Stimulated activated CD8-positive, alpha-beta memory T cell treated with anti-CD3 and anti-CD28 coated beads, Interleukin-2, amount 100 ng/mL, for 1 hour (primary cell): ENCODE data around the gene ZW10.
"Not testable (repeated sequence)": the region's sequence is repeated elsewhere in the genome, so short reads cannot be mapped to it uniquely, and the experiment has no call there.

Experiments
- DNase-seq, 2 donors: peaks; one replicate each; pipeline ENCODE4 v3.0.0-alpha.2; 2020; ENCODE audit warnings: low read depth in 2 of 2

Gene ZW10

DNA sequence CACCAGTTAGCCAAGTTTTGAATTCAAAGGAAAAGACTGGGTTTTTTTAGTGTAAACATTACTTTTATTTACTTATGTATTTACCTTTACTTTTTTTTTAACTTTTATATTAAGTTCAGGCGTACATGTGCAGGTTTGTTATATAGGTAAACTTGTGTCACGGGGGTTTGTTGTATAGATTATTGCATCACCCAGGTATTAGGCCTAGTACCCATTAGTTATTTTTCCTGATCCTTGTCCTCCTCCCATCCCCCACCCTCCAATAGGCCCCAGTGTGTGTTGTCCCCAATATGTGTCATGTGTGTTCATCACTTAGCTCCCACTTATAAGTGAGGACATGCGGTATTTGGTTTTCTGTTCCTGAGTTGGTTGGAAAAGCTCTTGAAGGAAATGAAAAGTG, 20.6 kb downstream of the ZW10 start:
- no peak for DNase-seq

DNA sequence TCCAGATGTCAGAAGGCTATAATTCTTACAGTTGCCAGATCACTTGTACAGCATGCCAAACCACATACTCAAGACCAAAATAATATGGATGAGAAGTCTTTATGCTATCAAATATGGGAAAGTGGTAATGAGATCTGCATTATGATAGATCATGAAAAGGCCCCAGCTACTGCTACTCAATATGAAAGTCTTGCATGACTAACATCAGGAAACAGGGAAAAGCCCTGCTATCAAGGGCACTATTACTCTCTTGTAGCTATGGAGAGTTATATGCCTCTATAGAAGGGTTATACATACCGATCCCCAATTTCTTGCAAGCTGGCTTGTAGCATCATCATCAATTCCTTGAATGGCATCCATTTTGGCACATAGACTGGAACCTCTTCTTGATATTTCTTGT, 37.2 kb downstream of the ZW10 start:
- DNase-seq, result no peak

GRCh38 chr11:113732092-113732491, 41.4 kb downstream of the ZW10 start:
- DNase-seq, result no peak

DNA sequence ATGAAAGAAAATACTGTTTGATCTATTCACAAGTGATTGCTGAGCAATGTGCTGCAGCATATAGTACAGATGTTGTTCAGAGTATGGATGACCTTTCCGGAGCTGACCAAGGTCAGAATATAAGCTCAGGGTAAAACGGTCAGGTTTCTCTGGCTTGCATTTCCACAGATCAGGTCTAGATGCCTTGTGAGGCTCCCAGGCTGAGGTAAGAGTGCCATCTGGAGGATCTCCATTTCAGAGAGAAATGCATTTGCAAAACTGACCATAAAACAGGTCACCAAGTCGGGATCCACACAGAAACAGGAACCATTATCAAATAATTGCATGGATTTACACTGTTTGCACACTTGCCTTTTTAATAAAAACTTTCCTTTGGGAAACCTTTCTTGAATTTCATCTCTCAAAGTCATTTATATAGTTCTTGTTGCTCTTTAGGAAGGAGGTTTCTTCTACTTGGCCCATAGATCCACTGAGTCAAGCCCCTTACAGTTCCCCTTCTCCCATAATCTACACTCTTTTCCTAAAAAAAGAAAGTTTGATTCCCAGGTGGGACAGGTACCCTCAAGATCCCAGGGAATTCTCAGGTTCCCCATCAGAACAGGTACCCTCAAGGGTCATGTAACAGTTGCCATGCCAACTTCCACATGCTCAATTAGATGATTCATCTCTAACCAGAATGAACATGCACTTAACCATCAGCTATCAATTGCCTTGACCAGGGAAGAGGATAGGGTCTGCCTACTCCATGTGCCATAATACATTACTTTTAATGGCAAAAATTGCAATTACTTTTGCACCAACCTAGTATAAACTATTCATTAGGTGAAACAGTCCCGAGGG, 42.4 kb downstream of the ZW10 start:
- DNase-seq, result no peak

GRCh38 chr11:113729456-113729855, 44.0 kb downstream of the ZW10 start:
- DNase-seq, result no peak

DNA sequence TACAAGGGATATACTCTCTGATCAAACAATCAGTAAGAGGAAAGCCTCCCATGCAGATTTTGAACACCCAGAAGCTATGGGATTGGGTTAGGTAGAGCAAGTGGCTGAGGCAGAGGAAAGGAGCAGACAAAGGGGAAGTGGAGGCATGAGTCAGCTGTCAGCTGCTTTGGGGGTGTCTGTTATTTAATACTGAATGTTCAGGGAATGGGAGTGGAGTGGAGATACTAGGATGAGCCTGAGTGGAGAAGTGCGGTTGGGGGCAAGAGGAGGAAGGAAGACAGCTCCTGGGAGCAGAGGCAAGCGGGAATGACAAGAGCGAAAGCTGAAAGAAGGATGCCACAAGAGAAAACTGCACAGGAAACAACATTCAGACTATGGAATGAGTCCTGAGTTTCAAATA, 44.7 kb downstream of the ZW10 start:
- no peak for DNase-seq

DNA sequence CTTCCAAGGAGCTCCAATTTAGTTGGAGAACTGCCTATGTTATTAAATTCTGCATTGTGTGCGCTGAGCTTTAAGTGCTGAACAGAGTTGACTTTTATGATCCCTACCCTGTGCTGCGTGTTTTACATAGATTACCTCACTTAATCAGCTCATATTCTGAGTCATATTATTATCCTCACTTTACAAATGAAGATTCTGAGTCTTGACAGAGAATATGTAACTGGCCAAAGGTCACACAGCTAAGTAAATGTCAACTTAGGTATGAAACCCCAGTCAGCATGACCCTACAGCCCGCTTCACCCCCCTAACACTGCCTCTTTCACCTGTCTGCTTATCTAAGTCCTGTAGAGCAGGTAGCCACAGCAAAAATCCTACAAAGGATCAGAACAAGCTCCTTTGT, 47.6 kb downstream of the ZW10 start:
- DNase-seq, result no peak

GRCh38 chr11:113725407-113725806, 48.1 kb downstream of the ZW10 start:
- DNase-seq, result no peak

- no peak for DNase-seq
Observed at GRCh38 chr11:113724778-113725177, 48.7 kb downstream of the ZW10 start.

GRCh38 chr11:113723787-113724186, 49.7 kb downstream of the ZW10 start:
- no peak for DNase-seq

- DNase-seq, result no peak
Observed at GRCh38 chr11:113722934-113723333, 50.6 kb downstream of the ZW10 start.

- DNase-seq, result no peak
Observed at GRCh38 chr11:113722221-113722620, 51.3 kb downstream of the ZW10 start.

- DNase-seq, result no peak
Observed at GRCh38 chr11:113721462-113722066, 51.9 kb downstream of the ZW10 start.

DNA sequence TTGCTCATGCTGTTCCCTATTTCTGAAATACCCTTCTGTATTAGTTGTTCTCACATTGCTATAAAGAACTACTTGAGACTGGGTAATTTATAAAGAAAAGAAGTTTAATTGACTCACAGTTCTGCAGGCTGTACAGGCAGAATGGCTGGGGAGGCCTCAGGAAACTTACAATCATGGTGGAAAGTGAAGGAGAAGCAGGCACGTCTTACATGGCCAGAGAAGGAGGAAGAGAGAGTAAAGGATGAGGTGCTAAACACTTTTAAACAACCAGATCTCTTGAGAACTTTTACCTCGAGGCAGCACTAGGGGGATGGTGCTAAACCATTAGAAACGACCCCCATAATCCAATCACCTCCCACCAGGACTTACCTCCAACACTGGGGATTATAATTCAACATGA, 53.0 kb downstream of the ZW10 start:
- not testable (repeated sequence) for DNase-seq

DNA sequence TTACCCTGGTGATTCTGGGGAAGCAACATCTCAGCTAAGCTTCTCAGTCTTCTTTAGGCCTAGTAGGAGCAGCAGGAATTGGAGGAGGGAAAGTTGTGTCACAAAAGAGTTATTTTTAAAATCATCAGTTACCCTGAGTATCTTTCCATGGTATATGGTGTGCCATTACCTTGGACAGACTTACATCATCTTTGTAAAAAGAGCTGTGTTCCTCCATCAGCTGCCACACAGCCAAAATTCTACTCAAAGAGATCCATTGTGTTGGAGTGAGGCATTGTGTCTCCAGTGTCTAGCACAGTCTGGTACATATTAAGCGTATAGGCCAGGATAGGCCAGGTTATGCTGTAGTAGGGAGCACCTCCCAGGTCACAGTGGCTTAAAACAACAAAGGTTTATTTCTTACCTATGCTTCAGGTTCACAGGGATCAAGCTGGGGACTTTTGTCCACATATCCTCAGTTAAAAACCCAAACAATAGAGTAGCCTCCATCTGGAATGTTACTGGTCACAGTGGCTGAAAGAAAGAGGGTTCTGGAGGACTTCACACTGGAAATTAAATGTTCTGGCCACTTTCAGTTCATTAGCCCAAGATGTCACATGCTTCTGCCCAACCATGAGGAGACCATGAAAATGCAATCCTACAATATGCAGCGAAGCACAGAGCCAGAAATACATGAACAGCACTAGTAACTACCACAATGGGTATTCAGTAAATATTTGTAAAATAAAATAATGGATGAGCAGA, 57.4 kb downstream of the ZW10 start:
- no peak for DNase-seq

DNA sequence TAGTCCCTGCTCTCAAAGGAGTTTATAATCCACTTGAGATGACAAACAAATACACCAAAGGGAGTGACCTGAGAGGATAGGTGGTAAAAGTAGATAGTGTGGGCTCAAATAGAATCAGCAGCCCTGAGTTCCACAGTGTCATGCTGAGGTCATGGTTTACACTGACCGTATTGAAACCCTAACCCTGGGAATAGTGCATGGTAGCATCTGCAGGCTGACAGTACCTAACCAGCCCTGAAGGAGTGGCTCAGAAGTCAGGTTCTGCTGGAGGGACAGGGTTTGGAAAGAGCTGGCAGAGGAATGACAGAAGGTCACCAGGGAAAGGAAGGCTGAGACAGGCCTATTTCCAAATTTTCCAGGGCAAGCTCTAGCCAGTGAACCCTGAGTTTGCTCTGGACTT, 58.2 kb downstream of the ZW10 start:
- no peak for DNase-seq

GRCh38 chr11:113710989-113711388, 62.5 kb downstream of the ZW10 start:
- DNase-seq, result no peak

GRCh38 chr11:113705871-113706655, 67.4 kb downstream of the ZW10 start, which contains the start of gene TMPRSS5:
TSS of gene TMPRSS5 (minus strand) at chr11:113706308. CDS start at chr11:113706224, 84 bp downstream.
- DNase-seq, result no peak

DNA sequence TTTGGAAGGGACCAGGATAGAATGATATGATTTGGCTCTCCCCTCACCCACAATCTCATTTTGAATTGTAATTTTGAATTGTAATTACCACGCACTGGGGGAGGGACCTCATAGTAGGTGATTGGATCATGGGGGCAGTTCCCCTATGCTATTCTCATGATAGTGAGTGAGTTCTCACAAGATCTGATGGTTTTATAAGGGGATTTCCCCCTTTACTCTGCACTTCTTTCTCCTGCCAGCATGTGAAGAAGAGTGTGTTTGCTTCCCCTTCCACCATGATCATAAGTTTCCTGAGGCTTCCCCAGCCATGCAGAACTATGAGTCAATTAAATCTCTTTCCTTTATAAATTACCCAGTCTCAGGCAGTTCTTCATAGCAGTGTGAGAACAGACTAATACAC, 69.9 kb downstream of the ZW10 start:
- DNase-seq, result not testable (repeated sequence)

DNA sequence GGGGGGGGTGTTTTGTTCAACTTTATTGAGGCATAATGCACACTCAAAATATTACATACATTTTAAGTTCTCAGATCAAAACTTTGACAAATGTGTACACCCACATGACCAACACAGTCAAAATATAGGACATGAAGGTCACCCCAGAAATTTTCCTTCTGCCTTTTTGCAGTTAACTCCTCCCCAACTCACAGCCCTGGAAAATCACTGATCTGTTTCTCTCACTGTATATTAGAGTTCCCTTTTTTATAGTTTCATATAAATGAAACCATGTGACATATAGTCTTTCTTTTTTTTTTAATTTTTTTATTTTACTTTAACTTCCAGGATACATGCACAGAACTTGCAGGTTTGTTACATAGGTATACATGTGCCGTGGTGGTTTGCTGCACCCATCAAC, 72.0 kb downstream of the ZW10 start:
- DNase-seq, result no peak

DNA sequence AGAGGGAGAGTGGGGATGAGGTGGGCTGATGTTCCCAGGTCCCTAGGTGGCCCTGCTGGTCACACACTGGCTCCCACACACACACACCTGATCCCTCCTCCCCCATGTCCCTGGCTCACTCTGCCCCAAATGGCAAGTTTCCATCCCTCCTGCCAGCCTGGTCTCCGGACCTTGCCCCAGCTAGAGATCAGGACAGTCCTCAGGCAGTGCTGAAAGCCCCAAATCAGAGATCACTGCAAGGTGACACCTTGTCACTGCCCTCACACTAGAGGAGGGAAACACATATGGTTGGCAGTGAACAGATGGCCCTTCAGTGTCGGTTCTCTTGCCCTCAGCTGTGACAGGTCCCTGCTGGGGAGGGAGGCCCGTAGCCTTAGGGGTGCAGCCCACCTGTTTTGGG, 75.0 kb downstream of the ZW10 start:
- DNase-seq, result no peak
